ENCODE data around the gene ACD. TPM values are rescaled to one million over a fixed set of nuclear protein-coding genes. Genes with fewer than 3 reads are reported as not detected.

ACD gene
- total RNA-seq, 1 donor from 2014 or later = 21.3 TPM

DNA sequence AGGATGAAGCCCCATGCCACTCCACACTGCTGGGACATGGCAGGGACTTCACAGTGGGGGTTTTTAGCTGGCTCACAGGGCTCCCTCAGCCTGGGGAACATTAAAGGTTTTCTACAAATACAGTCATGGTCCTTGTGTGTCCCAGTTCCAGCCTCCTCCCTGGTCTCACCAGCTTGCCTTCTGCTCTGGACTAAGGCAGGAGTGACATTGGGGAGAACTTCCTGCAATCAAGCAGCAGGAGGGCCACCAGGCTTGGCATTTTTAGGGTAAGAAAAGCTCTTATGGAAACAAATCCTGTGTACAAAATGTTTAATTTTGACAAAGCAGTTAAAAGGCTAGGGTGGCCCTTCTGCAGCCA is 2.6 kb upstream of the ACD start:
- DNase-seq (ENCODE audit: extremely low spot score, unreplicated experiment) = no peak
- Mint-ChIP-seq H3K27ac (ENCODE audit: unreplicated experiment) (no peak overlapping the region), H3K4me1 (ENCODE audit: unreplicated experiment) (peaks cover 34% of the 10 kb centered on the region), H3K4me3 (ENCODE audit: unreplicated experiment) (no peak overlapping the region), H3K36me3 (ENCODE audit: unreplicated experiment) (peaks cover 6% of the 10 kb centered on the region), H3K27me3 (ENCODE audit: unreplicated experiment) (no peaks in the 10 kb centered on the region), H3K9me3 (ENCODE audit: unreplicated experiment) (no peaks in the 10 kb centered on the region)
- TF ChIP-seq, protein P1, sequence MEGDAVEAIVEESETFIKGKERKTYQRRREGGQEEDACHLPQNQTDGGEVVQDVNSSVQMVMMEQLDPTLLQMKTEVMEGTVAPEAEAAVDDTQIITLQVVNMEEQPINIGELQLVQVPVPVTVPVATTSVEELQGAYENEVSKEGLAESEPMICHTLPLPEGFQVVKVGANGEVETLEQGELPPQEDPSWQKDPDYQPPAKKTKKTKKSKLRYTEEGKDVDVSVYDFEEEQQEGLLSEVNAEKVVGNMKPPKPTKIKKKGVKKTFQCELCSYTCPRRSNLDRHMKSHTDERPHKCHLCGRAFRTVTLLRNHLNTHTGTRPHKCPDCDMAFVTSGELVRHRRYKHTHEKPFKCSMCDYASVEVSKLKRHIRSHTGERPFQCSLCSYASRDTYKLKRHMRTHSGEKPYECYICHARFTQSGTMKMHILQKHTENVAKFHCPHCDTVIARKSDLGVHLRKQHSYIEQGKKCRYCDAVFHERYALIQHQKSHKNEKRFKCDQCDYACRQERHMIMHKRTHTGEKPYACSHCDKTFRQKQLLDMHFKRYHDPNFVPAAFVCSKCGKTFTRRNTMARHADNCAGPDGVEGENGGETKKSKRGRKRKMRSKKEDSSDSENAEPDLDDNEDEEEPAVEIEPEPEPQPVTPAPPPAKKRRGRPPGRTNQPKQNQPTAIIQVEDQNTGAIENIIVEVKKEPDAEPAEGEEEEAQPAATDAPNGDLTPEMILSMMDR (IDR thresholded peaks at IDR 0.05) = no peak

DNA sequence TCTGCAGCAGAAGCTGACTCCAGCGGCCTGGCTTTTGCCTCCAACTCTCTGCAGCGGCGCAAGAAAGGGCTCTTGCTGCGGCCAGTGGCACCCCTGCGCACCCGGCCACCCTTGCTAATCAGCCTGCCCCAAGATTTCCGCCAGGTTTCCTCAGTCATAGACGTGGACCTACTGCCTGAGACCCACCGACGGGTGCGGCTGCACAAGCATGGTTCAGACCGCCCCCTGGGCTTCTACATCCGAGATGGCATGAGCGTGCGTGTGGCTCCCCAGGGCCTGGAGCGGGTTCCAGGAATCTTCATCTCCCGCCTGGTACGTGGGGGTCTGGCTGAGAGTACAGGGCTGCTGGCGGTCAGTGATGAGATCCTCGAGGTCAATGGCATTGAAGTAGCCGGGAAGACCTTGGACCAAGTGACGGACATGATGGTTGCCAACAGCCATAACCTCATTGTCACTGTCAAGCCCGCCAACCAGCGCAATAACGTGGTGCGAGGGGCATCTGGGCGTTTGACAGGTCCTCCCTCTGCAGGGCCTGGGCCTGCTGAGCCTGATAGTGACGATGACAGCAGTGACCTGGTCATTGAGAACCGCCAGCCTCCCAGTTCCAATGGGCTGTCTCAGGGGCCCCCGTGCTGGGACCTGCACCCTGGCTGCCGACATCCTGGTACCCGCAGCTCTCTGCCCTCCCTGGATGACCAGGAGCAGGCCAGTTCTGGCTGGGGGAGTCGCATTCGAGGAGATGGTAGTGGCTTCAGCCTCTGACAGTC is 2.0 kb upstream of the ACD start:
- peak overlapping the region; percentile 87 for H3K4me3 Mint-ChIP-seq (ENCODE audit: unreplicated experiment)

DNA sequence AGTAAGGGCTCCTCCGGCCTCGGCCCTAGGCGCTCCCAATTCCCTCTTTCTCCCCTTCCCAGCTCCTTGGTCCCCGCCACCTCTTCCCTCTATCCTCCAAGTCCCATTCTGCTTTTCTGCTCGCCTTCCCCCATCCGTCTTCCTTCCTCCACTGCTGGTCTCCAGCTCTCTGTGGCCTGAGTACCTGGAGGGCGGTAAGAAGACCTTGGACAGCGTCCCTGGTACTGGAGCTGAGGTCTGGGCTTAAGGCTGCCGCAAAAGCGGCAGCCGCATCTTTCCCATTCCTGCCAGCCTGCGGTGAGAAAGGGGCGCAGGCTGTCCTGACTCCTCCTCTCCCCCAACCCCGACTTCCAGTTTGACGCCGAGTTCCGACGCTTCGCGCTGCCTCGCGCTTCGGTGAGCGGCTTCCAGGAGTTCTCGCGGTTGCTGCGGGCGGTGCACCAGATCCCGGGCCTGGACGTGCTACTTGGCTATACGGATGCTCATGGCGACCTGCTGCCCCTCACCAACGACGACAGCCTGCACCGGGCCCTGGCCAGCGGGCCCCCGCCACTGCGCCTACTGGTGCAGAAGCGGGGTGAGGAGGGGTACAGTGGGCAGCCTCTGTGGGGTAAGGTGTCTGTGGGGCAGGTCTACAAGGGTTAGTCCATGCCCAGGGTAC is 1.2 kb upstream of the ACD start:
- Mint-ChIP-seq H3K27me3 (ENCODE audit: unreplicated experiment) (no peaks in the 10 kb centered on the region), H3K9me3 (ENCODE audit: unreplicated experiment) (no peaks in the 10 kb centered on the region), H3K36me3 (ENCODE audit: unreplicated experiment) (peaks cover 6% of the 10 kb centered on the region), H3K4me1 (ENCODE audit: unreplicated experiment) (peaks cover 24% of the 10 kb centered on the region), H3K4me3 (ENCODE audit: unreplicated experiment) (peak overlapping the region; percentile 87), H3K27ac (ENCODE audit: unreplicated experiment) (peak overlapping the region; percentile 89)
- TF ChIP-seq, protein P1 (IDR thresholded peaks at IDR 0.05) = no peak
- peak; percentile 83 for DNase-seq (ENCODE audit: extremely low spot score, unreplicated experiment)

More for the DNA sequence above, 2.0 kb upstream of the ACD start:
- peaks cover 6% of the 10 kb centered on the region for H3K36me3 Mint-ChIP-seq (ENCODE audit: unreplicated experiment)
- H3K27me3 Mint-ChIP-seq (ENCODE audit: unreplicated experiment) = no peaks in the 10 kb centered on the region
- peak; percentile 84 for DNase-seq (ENCODE audit: extremely low spot score, unreplicated experiment)
- H3K9me3 Mint-ChIP-seq (ENCODE audit: unreplicated experiment) = no peaks in the 10 kb centered on the region
- TF ChIP-seq, protein P1 (IDR thresholded peaks at IDR 0.05) = no peak
- H3K27ac Mint-ChIP-seq (ENCODE audit: unreplicated experiment) = no peak overlapping the region
- peaks cover 28% of the 10 kb centered on the region for H3K4me1 Mint-ChIP-seq (ENCODE audit: unreplicated experiment)

DNA sequence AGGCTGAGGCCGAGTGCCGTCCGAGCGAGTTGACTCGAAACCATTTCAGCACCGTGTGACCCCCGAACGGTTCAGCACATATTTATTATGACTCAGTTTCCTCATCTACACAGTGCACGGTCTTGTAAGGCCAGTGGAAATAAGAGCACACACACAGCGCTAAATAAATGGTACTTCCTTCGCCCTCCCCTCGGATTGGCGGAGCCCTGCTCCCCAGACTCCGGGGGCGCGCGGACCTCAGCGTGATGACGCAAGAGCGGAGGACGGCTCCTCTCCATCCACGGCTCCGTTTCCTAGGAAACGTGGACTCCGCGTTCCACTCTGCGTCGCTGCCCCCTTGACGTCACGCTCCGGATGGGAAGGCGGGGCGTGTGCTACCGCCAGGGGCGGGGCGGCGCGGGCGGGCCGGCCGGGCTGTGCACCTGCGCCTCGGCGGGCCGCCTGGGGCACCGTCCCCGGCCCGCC is 536 bp upstream of the ACD start, which contains the start of gene PARD6A:
Gene PARD6A, plus strand, starts transcription at position 397 of the 465 bp plus-strand sequence. CDS start 79 bp downstream, outside the sequence.
- TF ChIP-seq, protein P1 (IDR thresholded peaks at IDR 0.05) = no peak
- peaks cover 6% of the 10 kb centered on the region for H3K36me3 Mint-ChIP-seq (ENCODE audit: unreplicated experiment)
- H3K4me1 Mint-ChIP-seq (ENCODE audit: unreplicated experiment) = peaks cover 20% of the 10 kb centered on the region
- H3K27ac Mint-ChIP-seq (ENCODE audit: unreplicated experiment) = peak within 1 kb of the TSS; percentile 97
- H3K27me3 Mint-ChIP-seq (ENCODE audit: unreplicated experiment) = no peaks in the 10 kb centered on the region
- no peaks in the 10 kb centered on the region for H3K9me3 Mint-ChIP-seq (ENCODE audit: unreplicated experiment)
- peak within 1 kb of the TSS; percentile 87 for H3K4me3 Mint-ChIP-seq (ENCODE audit: unreplicated experiment)
- peak; percentile 97 for DNase-seq (ENCODE audit: extremely low spot score, unreplicated experiment)
